GM19239 (cell line): ENCODE measurements around the gene MCU.

Experiments
- DNase-seq: peaks from one replicate; pipeline ENCODE4 v3.0.0; 2011; ENCODE audit warnings: low spot score; ENCODE audit not compliant: insufficient read length
- FAIRE-seq: peaks from 2 replicates; lab custom pipeline; 2011; peaks lifted over from hg19 to GRCh38; lab: Jason Lieb, UNC

Gene MCU

GRCh38 chr10:72924351-72924750 is 232.4 kb downstream of the MCU start:
- no peak for FAIRE-seq
- DNase-seq = no peak

GRCh38 chr10:72925951-72926465 is 234.1 kb downstream of the MCU start:
- DNase-seq (no peak), FAIRE-seq (no peak)

DNA sequence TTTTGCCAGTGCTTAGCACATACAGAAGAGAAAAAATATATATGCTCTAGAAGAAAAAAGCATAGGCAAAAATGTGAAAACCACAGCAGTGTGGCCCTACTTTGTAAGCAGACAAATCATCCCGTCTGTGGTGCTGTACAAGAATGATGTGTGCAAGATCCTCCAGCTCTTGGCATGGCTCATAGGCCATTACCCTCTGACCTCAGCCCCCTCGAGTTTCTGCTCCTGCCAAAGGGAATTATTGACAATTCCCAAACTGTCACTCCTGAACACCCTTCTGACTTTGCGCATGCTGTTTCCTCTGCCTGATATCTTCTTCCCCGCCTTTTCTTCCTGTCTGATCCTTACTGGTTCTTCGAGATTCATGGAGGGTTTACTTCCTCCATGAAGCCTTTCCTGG is 235.5 kb downstream of the MCU start:
- DNase-seq (no peak), FAIRE-seq (no peak)

- FAIRE-seq (no peak), DNase-seq (no peak)
Measured at GRCh38 chr10:72928798-72929197, 236.9 kb downstream of the MCU start.

DNA sequence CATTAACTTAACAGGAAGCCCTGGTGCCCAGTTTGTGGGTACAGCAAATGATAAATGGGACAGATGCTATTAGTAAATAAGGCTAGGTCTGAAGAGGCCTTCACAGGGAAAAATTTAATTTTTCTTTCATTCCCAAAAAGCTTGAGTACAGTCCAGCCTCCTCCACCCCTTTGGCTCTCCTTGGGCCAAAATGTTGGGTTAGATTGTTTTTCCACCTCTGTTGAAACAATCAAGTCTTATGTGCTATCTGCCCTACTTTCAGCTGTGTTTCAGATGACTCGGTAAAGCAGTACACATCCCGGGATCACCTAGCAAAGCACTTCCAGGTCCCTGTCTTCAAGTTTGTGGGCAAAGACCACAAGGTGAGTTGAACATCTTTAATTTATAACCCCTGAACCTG is 238.3 kb downstream of the MCU start:
- DNase-seq (no peak), FAIRE-seq (no peak)

GRCh38 chr10:72932259-72933015 is 240.5 kb downstream of the MCU start:
- DNase-seq = no peak
- no peak for FAIRE-seq

GRCh38 chr10:72935361-72935760 is 243.4 kb downstream of the MCU start:
- DNase-seq = no peak

More at GRCh38 chr10:72935361-72935760, 243.4 kb downstream of the MCU start:
- no peak for FAIRE-seq
